CD4-positive, CD25-positive, alpha-beta regulatory T cell (primary cell): ENCODE results near the gene INPP4B. TPM values are rescaled to one million over a fixed set of nuclear protein-coding genes. Genes with fewer than 3 reads are reported as not detected.

Experiments used
- ATAC-seq, 2 donors: fragments of 150-1000 bp; cut with Tn5 transposase; one replicate each; pipeline ENCODE4 v1.10.0; 2021; ENCODE audit warnings: low read depth in 2 of 2, moderate number of reproducible peaks in 2 of 2, moderate library complexity in 1 of 2
- DNase-seq, 3 donors: peaks; one replicate each; pipeline versions ENCODE4 v3.0.0 to v3.0.0-alpha.2; 2012 to 2022; ENCODE audit warnings: mixed read lengths in 1 of 3
- H3K27ac ChIP-seq: one replicate; pipeline ENCODE4 v1.7.0; 2013; ENCODE audit warnings: mild to moderate bottlenecking, low read length; ENCODE audit not compliant: insufficient read depth, poor library complexity, severe bottlenecking
- H3K27me3 ChIP-seq: one replicate; pipeline ENCODE4 v1.7.0; 2013; ENCODE audit warnings: low read length; ENCODE audit not compliant: control insufficient read depth, insufficient read depth
- H3K36me3 ChIP-seq: one replicate; pipeline ENCODE4 v1.7.0; 2013; ENCODE audit warnings: mild to moderate bottlenecking, low read length, moderate library complexity; ENCODE audit not compliant: control insufficient read depth, insufficient read depth
- H3K4me1 ChIP-seq: 2 replicates; pipeline ENCODE4 v1.7.0; 2013; ENCODE audit warnings: mild to moderate bottlenecking, low read length; ENCODE audit not compliant: insufficient read depth, control insufficient read depth, poor library complexity, severe bottlenecking
- H3K4me3 ChIP-seq: one replicate; pipeline ENCODE4 v1.7.0; 2013; ENCODE audit warnings: low read depth, mild to moderate bottlenecking, low read length, moderate library complexity
- H3K9me3 ChIP-seq, 2 experiments: 1 replicate in 1 of 2; 2 replicates in 1 of 2; pipeline ENCODE4 v1.7.0; 2013; ENCODE audit warnings: low read length in 2 of 2, mild to moderate bottlenecking in 1 of 2, moderate library complexity in 1 of 2; ENCODE audit not compliant: control insufficient read depth in 2 of 2
- H3K27ac Mint-ChIP-seq, 3 donors: one replicate each; pipeline ENCODE4 v1.8.0; 2020 to 2022; ENCODE audit warnings: mild to moderate bottlenecking in 3 of 3, mixed read lengths in 3 of 3, moderate library complexity in 2 of 3
- H3K27me3 Mint-ChIP-seq: one replicate; pipeline ENCODE4 v1.8.0; 2022; ENCODE audit warnings: mild to moderate bottlenecking, mixed read lengths
- H3K36me3 Mint-ChIP-seq: one replicate; pipeline ENCODE4 v1.8.0; 2020; ENCODE audit warnings: mixed read lengths
- H3K4me1 Mint-ChIP-seq, 4 donors: one replicate each; pipeline ENCODE4 v1.8.0; 2020 to 2022; ENCODE audit warnings: mixed read lengths in 4 of 4, mild to moderate bottlenecking in 1 of 4
- H3K4me3 Mint-ChIP-seq, 4 donors: one replicate each; pipeline ENCODE4 v1.8.0; 2020 to 2022; ENCODE audit warnings: mild to moderate bottlenecking in 4 of 4, mixed read lengths in 4 of 4, moderate library complexity in 3 of 4
- H3K9me3 Mint-ChIP-seq, 7 donors: one replicate each; pipeline ENCODE4 v1.8.0; 2020 to 2022; ENCODE audit warnings: mixed read lengths in 7 of 7, mild to moderate bottlenecking in 3 of 7, moderate library complexity in 2 of 7
- polyA plus RNA-seq, 4 donors: library from polyadenylated mRNA; unstranded; fragments of 300-500 nt; fragmentation: Illumina TruSeq; gene quantifications; one replicate each; pipeline ENCODE4 v1.2.3, GENCODE V29; 2021
- total RNA-seq: library from RNA; stranded (reverse); gene quantifications from one replicate; pipeline ENCODE4 v1.2.3, GENCODE V29; 2022

INPP4B gene
- total and polyA plus RNA-seq, 5 donors from 2014 or later, result 37.6 to 89.4 (median 44.6) TPM

GRCh38 chr4:142129473-142129872, 716.6 kb downstream of the INPP4B start:
- DNase-seq (no peak), ATAC-seq (no peak)
- Mint-ChIP-seq H3K36me3 (peaks cover 8% of the 10 kb centered on the region), H3K4me3 (no peak overlapping the region), H3K4me1 (peaks cover 9 to 23% (median 12%) of the 10 kb centered on the region in 4 donors), H3K27me3 (no peaks in the 10 kb centered on the region), H3K27ac (peak overlapping the region; percentile 48 to 82 (median 66)), H3K9me3 (no peaks in the 10 kb centered on the region)
- Histone ChIP-seq H3K36me3 (peaks cover 12% of the 10 kb centered on the region), H3K4me3 (no peak overlapping the region), H3K4me1 (peaks cover 12% of the 10 kb centered on the region), H3K27me3 (no peaks in the 10 kb centered on the region), H3K27ac (peak overlapping the region; percentile 16), H3K9me3 (no peaks in the 10 kb centered on the region)

DNA sequence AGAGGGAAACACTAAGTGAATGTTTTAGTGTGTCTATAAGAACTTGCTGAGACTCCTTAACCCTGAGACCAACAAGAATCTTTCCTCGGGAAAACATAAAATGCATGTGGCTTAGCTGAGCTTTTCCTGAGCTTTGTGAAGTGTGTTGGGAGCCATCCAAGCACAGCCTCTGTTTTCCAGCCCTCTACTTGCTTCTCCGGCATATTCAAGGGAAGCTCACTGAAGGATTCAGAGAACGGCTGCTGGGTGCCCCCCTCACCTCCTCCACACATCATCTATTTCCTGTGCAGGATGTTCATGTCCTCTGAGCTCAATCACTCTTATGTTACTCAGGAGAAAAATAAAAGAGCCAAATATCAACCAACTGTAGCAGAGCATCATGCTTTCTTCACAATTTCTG, 717.6 kb downstream of the INPP4B start:
- H3K9me3 Mint-ChIP-seq, result no peaks in the 10 kb centered on the region
- Histone ChIP-seq H3K9me3 (no peaks in the 10 kb centered on the region), H3K4me3 (no peak overlapping the region), H3K4me1 (peaks cover 12% of the 10 kb centered on the region), H3K36me3 (peaks cover 19% of the 10 kb centered on the region), H3K27me3 (no peaks in the 10 kb centered on the region), H3K27ac (no peak overlapping the region)
- H3K36me3 Mint-ChIP-seq, result peaks cover 12% of the 10 kb centered on the region
- H3K4me3 Mint-ChIP-seq, result no peak overlapping the region
- peak; percentile 36 to 47 for ATAC-seq
- H3K4me1 Mint-ChIP-seq, result peaks cover 9 to 23% (median 13%) of the 10 kb centered on the region in 4 donors
- H3K27ac Mint-ChIP-seq, result peak overlapping the region; percentile 16 to 55 (median 48)
- H3K27me3 Mint-ChIP-seq, result no peaks in the 10 kb centered on the region
- peak in 2 of 3 donors; percentile 8 to 13 for DNase-seq

DNA sequence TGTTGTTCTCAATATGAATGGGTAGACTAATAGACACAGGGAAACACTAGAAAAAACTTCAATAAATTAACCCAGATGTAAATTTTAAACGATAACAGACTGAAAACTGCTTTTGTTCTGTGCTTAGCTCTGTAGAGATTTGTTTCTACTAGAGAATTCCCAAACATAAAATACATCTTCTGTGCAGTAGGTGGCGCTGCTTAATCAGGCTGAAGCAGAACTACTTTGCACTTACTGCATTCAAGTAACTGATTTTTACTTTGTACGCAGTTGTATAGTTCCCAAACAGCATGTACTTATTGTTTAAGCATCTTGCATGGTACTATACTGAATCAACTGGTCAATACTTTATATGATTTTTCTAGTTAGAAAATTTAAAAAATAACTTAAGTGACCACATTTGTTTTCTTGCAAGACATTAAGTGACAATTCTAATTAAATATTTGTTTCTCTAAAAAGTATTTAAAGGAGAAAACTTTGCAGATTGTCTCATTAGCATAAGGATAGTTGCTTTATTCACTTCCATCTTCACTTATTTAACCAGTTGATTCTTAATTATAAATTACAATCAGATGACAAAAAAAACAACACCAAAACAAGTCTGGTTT, 719.1 kb downstream of the INPP4B start:
- H3K4me3 Mint-ChIP-seq, result no peak overlapping the region
- H3K27me3 Mint-ChIP-seq, result no peaks in the 10 kb centered on the region
- peaks cover 25% of the 10 kb centered on the region for H3K36me3 ChIP-seq
- H3K9me3 ChIP-seq, result no peaks in the 10 kb centered on the region
- no peak overlapping the region for H3K4me3 ChIP-seq
- no peaks in the 10 kb centered on the region for H3K9me3 Mint-ChIP-seq
- peaks cover 12% of the 10 kb centered on the region for H3K4me1 ChIP-seq
- H3K36me3 Mint-ChIP-seq, result peaks cover 20% of the 10 kb centered on the region
- no peak overlapping the region for H3K27ac Mint-ChIP-seq
- H3K4me1 Mint-ChIP-seq, result peaks cover 12 to 23% (median 16%) of the 10 kb centered on the region in 4 donors
- peak; percentile 54 to 63 for ATAC-seq
- peak; percentile 45 to 82 (median 69) for DNase-seq
- H3K27me3 ChIP-seq, result no peaks in the 10 kb centered on the region
- no peak overlapping the region for H3K27ac ChIP-seq

DNA sequence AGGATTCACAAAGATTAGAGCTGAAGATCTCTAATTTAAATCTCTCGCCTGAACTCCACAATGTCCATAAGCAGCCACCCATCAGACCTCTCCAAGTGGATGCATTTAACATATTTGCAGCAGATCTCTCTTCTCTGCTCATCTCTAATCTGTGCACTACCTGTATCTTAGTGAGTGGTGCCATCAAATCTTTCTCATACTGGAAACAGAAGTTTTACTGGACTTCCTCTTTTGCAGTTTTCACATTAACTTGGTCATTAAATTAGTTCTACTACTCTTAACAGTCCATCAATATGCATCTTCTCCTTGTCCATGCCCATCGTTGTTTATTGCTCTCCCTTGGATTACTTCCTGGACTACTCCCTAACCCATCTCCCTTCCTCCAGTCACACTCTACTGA, 721.2 kb downstream of the INPP4B start:
- peaks cover 15 to 32% (median 25%) of the 10 kb centered on the region in 4 donors for H3K4me1 Mint-ChIP-seq
- no peak for DNase-seq
- Histone ChIP-seq H3K4me1 (peaks cover 12% of the 10 kb centered on the region), H3K36me3 (peaks cover 44% of the 10 kb centered on the region), H3K9me3 (no peaks in the 10 kb centered on the region), H3K27me3 (no peaks in the 10 kb centered on the region), H3K4me3 (no peak overlapping the region), H3K27ac (no peak overlapping the region)
- H3K4me3 Mint-ChIP-seq, result no peak overlapping the region
- no peaks in the 10 kb centered on the region for H3K9me3 Mint-ChIP-seq
- H3K27ac Mint-ChIP-seq, result peak overlapping the region in 2 of 3 donors; percentile 67 to 84
- no peaks in the 10 kb centered on the region for H3K27me3 Mint-ChIP-seq
- H3K36me3 Mint-ChIP-seq, result peaks cover 41% of the 10 kb centered on the region
- no peak for ATAC-seq

DNA sequence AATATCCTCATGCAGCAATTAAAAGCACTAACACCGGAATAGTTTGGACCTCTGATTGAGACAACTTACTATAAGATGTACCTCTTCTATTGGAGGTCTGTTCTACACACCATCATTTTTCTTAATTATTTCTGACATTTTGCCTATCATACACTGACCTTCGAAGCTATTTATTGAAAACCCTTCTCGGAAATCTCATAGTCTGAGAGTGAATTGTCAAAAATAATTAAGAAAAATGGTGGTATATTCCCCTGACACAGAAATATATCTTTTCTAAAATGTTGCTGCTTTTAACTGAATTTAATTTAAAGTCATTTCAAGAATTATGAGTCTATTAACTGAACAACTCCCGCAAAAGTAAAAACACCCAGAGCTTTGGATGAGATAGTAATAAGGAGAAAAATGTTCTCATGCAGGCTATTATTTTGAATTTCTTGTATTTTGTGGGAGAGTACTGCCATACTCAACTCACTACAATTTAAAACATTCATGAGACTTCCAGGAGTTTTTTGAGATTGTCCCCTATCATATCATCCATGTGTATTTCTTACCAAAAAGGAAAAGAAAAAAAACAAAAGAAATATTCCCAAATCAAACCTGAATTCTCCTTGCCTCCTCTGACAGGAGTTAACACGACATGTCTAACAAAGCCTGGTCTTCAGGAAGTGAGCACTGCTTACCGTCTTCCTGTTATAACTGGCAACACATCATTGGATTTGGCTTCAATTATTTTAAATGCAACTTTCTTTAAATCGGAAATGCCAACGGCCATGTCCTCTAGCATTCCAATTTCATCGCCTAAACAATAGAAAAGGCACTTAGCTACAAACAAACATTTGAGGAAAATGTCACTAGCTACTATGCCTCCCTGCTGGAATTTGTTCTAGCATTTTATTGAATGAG, 724.4 kb downstream of the INPP4B start:
- H3K9me3 Mint-ChIP-seq, result no peaks in the 10 kb centered on the region
- DNase-seq (no peak), ATAC-seq (no peak)
- H3K27me3 ChIP-seq, result no peaks in the 10 kb centered on the region
- H3K4me3 Mint-ChIP-seq, result no peak overlapping the region
- no peaks in the 10 kb centered on the region for H3K9me3 ChIP-seq
- H3K27me3 Mint-ChIP-seq, result no peaks in the 10 kb centered on the region
- peaks cover 12 to 36% (median 27%) of the 10 kb centered on the region in 4 donors for H3K4me1 Mint-ChIP-seq
- H3K36me3 ChIP-seq, result peaks cover 44% of the 10 kb centered on the region
- no peaks in the 10 kb centered on the region for H3K4me1 ChIP-seq
- H3K36me3 Mint-ChIP-seq, result peaks cover 65% of the 10 kb centered on the region
- H3K4me3 ChIP-seq, result no peak overlapping the region
- H3K27ac ChIP-seq, result no peak overlapping the region
- peak overlapping the region in 1 of 3 donors; percentile 86 for H3K27ac Mint-ChIP-seq

DNA sequence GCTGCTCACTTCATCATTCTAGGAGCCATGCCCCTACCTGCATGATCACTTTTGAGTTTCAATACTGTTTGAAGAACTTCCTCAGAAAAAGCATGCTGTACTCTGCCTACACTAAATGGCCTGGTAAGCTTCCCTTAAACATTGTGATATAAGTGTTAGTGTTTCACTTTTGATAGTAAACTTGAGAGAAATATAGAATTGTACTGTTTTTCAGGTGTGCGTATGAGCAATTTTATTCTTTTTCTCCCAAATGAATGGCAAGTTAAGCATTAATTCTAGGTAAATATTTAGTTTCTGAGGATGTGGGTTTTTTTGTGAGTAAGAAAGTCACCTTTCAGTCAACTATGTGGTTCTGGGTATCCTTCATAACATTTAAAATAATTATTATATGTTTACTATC, 725.2 kb downstream of the INPP4B start:
- Histone ChIP-seq H3K27me3 (no peaks in the 10 kb centered on the region), H3K27ac (no peak overlapping the region), H3K4me1 (no peaks in the 10 kb centered on the region), H3K36me3 (peaks cover 44% of the 10 kb centered on the region), H3K9me3 (no peaks in the 10 kb centered on the region), H3K4me3 (no peak overlapping the region)
- no peak overlapping the region for H3K27ac Mint-ChIP-seq
- H3K4me1 Mint-ChIP-seq, result peaks cover 20 to 39% (median 30%) of the 10 kb centered on the region in 4 donors
- peak in 1 of 2 donors; percentile 50 for ATAC-seq
- H3K27me3 Mint-ChIP-seq, result no peaks in the 10 kb centered on the region
- peaks cover 73% of the 10 kb centered on the region for H3K36me3 Mint-ChIP-seq
- DNase-seq, result peak in 1 of 3 donors; percentile 33
- no peak overlapping the region for H3K4me3 Mint-ChIP-seq
- peaks cover 0 to 2% (median 0%) of the 10 kb centered on the region in 7 donors for H3K9me3 Mint-ChIP-seq

- Histone ChIP-seq H3K27ac (no peak overlapping the region), H3K36me3 (peaks cover 61% of the 10 kb centered on the region), H3K27me3 (no peaks in the 10 kb centered on the region), H3K4me3 (no peak overlapping the region), H3K9me3 (no peaks in the 10 kb centered on the region), H3K4me1 (no peaks in the 10 kb centered on the region)
- H3K4me3 Mint-ChIP-seq, result no peak overlapping the region
- ATAC-seq (no peak), DNase-seq (no peak)
- no peak overlapping the region for H3K27ac Mint-ChIP-seq
- no peaks in the 10 kb centered on the region for H3K27me3 Mint-ChIP-seq
- peaks cover 5 to 34% (median 18%) of the 10 kb centered on the region in 4 donors for H3K4me1 Mint-ChIP-seq
- peaks cover 55% of the 10 kb centered on the region for H3K36me3 Mint-ChIP-seq
- peaks cover 0 to 2% (median 0%) of the 10 kb centered on the region in 7 donors for H3K9me3 Mint-ChIP-seq
Measured at GRCh38 chr4:142112451-142112850, 733.6 kb downstream of the INPP4B start.
